Loucy (cell line): ENCODE results near the gene SORCS2.
"Not testable (repeated sequence)": the region's sequence is repeated elsewhere in the genome, so short reads cannot be mapped to it uniquely, and the experiment has no call there.

Experiments used
- H2AFZ ChIP-seq: fragments of 200-600 bp; sonication (generic); 2 replicates; pipeline ENCODE4 v1.6.0; 2016; ENCODE audit warnings: antibody characterized with exemption, mild to moderate bottlenecking, low read length, moderate library complexity
- H3F3A ChIP-seq: fragments of 200-600 bp; 2 replicates; pipeline ENCODE4 v1.6.0; 2016; ENCODE audit warnings: antibody characterized with exemption, low read depth, mild to moderate bottlenecking
- H3K27me3 ChIP-seq: fragments of 200-600 bp; sonication (generic); 2 replicates; pipeline ENCODE4 v1.6.1; 2014; ENCODE audit warnings: low read length, mild to moderate bottlenecking; ENCODE audit not compliant: insufficient read depth, poor library complexity, severe bottlenecking
- H3K36me3 ChIP-seq: fragments of 200-600 bp; sonication (generic); 2 replicates; pipeline ENCODE4 v1.6.1; 2016; ENCODE audit warnings: low read length; ENCODE audit not compliant: insufficient read depth
- H3K4me1 ChIP-seq: fragments of 200-600 bp; sonication (generic); 2 replicates; pipeline ENCODE4 v1.5.1; 2014; ENCODE audit warnings: low read length, mild to moderate bottlenecking; ENCODE audit not compliant: insufficient read depth, poor library complexity, severe bottlenecking
- H3K4me2 ChIP-seq: fragments of 200-600 bp; sonication (generic); 2 replicates; pipeline ENCODE4 v1.6.0; 2014; ENCODE audit warnings: antibody characterized with exemption, low read length, low read depth, mild to moderate bottlenecking; ENCODE audit not compliant: poor library complexity, severe bottlenecking
- H3K4me3 ChIP-seq: fragments of 200-600 bp; sonication (generic); 2 replicates; pipeline ENCODE4 v1.5.1; 2014; ENCODE audit warnings: low read length, mild to moderate bottlenecking, mixed read lengths; ENCODE audit not compliant: poor library complexity, severe bottlenecking
- H3K79me2 ChIP-seq: fragments of 200-600 bp; sonication (generic); 2 replicates; pipeline ENCODE4 v1.6.1; 2014; ENCODE audit warnings: low read length; ENCODE audit not compliant: insufficient read depth
- H3K9ac ChIP-seq: fragments of 200-600 bp; sonication (generic); 2 replicates; pipeline ENCODE4 v1.6.0; 2014; ENCODE audit warnings: mild to moderate bottlenecking, low read depth, low read length, moderate library complexity; ENCODE audit not compliant: poor library complexity, severe bottlenecking
- H3K9me2 ChIP-seq: fragments of 200-600 bp; sonication (generic); replicated peaks from 2 replicates; pipeline ENCODE4 v1.6.1; 2016; ENCODE audit warnings: low read depth, low read length, mixed read lengths
- H3K9me3 ChIP-seq: fragments of 200-600 bp; sonication (generic); 2 replicates; pipeline ENCODE4 v1.6.1; 2014; ENCODE audit warnings: mild to moderate bottlenecking, antibody characterized with exemption, low read length, low read depth; ENCODE audit not compliant: insufficient read depth
- H4K20me1 ChIP-seq: fragments of 200-600 bp; sonication (generic); 2 replicates; pipeline ENCODE4 v1.6.0; 2014; ENCODE audit warnings: antibody characterized with exemption, low read length, mild to moderate bottlenecking; ENCODE audit not compliant: insufficient read depth, poor library complexity, severe bottlenecking
- EZH2phosphoT487 ChIP-seq: fragments of 200-600 bp; IDR thresholded peaks from 2 replicates; pipeline ENCODE4 v1.6.1; 2018; ENCODE audit warnings: antibody characterized with exemption, mild to moderate bottlenecking, moderate library complexity, borderline replicate concordance
- TF ChIP-seq, protein P1 (sequence below): fragments of 200-600 bp; sonication (generic); conservative IDR thresholded peaks from 2 replicates; pipeline ENCODE4 v1.5.1; 2014; ENCODE audit warnings: mild to moderate bottlenecking, antibody characterized with exemption, low read length

Gene SORCS2

DNA sequence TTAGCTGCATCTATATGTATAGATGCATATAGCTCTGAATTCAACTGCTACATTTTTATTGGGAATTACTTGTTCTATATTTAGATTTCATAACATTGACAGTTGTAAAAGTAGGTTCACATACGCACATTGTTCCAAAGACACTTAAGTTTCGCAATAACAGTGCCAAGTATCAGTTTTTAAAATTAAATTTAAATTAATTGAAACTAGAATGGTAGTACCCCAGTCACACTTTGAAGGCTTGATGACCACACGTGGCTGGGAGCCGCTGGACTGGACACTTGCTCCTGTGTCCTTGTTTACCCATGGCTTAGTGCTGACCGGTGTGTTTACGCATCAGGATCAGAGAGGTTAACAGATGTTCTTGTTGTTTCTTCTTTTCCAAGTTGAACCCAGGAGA is 383.1 kb downstream of the SORCS2 start:
- Histone ChIP-seq H3K9me2 (no peaks in the 10 kb centered on the region), H3K9ac (no peak overlapping the region), H3F3A (no peaks in the 10 kb centered on the region), H3K4me2 (no peak overlapping the region), H3K9me3 (no peaks in the 10 kb centered on the region; the same call in 1 of the 2 replicates), H2AFZ (no peak overlapping the region), H3K79me2 (no peaks in the 10 kb centered on the region), H3K36me3 (no peaks in the 10 kb centered on the region), H3K4me1 (no peaks in the 10 kb centered on the region), H3K27me3 (no peaks in the 10 kb centered on the region), H4K20me1 (no peaks in the 10 kb centered on the region), H3K4me3 (no peak overlapping the region)
- no peak for TF ChIP-seq EZH2phosphoT487

DNA sequence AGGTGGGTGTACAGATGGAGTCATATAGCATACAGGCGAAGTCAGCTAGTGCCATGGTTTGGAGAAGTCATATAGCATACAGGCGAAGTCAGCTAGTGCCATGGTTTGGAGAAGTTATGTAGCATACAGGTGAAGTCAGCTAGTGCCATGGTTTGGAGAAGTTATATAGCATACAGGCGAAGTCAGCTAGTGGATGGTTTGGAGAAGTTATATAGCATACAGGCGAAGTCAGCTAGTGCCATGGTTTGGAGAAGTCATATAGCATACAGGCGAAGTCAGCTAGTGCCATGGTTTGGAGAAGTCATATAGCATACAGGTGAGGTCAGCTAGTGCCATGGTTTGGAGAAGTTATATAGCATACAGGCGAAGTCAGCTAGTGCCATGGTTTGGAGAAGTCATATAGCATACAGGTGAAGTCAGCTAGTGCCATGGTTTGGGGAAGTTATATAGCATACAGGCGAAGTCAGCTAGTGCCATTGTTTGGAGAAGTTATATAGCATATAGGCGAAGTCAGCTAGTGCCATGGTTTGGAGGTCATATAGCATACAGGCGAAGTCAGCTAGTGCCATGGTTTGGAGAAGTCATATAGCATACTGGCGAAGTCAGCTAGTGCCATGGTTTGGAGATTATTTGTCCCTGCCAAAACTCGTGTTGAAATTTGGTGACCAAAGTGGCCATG is 385.2 kb downstream of the SORCS2 start:
- not testable (repeated sequence) for H3K9ac ChIP-seq, H4K20me1 ChIP-seq, H3F3A ChIP-seq, H3K9me3 ChIP-seq, H3K79me2 ChIP-seq, H3K4me3 ChIP-seq, H3K4me2 ChIP-seq, H3K4me1 ChIP-seq, H2AFZ ChIP-seq, H3K27me3 ChIP-seq, H3K9me2 ChIP-seq, H3K36me3 ChIP-seq

DNA sequence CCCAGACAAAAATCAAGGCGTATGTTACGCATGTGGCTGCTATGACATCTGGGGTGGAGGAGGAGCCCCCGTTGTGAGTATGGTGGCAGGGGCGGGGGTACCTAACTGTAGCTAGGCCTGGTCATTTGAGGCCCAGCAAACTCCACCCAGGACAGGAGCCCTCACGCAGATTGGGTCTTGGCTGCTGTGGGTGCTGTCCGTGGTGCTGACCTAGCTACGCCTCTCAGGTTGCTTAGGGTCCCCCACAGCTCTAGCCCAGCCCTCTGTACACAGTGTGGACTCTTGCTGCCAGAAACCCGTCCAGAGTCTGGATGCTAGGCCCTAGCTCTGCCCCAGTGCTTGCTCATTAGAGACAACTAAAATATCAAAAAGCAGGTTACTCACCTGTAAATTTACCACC is 389.1 kb downstream of the SORCS2 start:
- Histone ChIP-seq H3K79me2 (no peaks in the 10 kb centered on the region), H3K4me3 (no peak overlapping the region), H3K4me2 (no peak overlapping the region), H3K36me3 (no peaks in the 10 kb centered on the region), H4K20me1 (no peaks in the 10 kb centered on the region), H3K9ac (no peak overlapping the region), H3K27me3 (no peaks in the 10 kb centered on the region), H3K9me3 (no peaks in the 10 kb centered on the region; the same call in 1 of the 2 replicates), H3F3A (no peaks in the 10 kb centered on the region), H3K9me2 (no peaks in the 10 kb centered on the region), H2AFZ (no peak overlapping the region), H3K4me1 (no peaks in the 10 kb centered on the region)
- TF ChIP-seq, protein P1, sequence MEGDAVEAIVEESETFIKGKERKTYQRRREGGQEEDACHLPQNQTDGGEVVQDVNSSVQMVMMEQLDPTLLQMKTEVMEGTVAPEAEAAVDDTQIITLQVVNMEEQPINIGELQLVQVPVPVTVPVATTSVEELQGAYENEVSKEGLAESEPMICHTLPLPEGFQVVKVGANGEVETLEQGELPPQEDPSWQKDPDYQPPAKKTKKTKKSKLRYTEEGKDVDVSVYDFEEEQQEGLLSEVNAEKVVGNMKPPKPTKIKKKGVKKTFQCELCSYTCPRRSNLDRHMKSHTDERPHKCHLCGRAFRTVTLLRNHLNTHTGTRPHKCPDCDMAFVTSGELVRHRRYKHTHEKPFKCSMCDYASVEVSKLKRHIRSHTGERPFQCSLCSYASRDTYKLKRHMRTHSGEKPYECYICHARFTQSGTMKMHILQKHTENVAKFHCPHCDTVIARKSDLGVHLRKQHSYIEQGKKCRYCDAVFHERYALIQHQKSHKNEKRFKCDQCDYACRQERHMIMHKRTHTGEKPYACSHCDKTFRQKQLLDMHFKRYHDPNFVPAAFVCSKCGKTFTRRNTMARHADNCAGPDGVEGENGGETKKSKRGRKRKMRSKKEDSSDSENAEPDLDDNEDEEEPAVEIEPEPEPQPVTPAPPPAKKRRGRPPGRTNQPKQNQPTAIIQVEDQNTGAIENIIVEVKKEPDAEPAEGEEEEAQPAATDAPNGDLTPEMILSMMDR = no peak
- no peak for TF ChIP-seq EZH2phosphoT487

DNA sequence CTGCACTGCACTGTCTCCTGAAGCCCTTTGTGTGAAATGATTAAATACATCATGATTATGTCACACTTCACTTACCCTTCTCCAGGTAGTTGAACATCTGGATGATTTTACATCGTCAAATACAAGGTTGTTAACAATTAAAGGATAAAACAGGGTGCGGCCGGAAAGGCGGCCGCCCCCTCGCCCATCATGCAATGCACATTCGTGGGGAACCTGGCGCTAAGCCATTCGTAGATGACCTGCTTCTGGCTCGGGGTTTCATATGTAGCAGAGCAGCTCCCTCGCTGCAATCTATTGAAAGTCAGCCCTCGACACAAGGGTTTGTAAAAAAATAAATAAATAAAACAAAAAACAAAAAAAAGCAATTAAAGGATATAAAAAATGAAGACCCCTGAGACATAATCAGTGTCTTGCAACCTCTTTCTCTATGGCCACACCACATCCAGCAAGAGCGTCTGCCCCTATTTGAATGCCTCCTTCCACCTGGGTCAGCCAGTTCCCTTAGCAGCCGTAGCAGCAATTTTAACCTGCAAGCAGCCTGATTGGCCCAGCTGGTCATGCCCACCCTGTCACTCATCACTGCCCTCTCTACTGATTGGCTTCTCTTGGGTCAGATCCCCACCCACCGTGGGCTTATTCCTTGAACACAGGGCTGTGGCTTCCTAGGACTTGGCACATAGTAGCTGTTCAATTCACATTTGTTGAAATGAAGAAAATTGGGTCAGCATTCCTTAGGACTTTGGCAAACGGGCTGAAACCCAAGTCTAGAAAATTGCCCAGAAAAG is 390.2 kb downstream of the SORCS2 start:
- TF ChIP-seq, protein P1 = no peak
- TF ChIP-seq EZH2phosphoT487 = no peak
- Histone ChIP-seq H3K4me2 (no peak overlapping the region), H3F3A (no peaks in the 10 kb centered on the region), H3K9me3 (no peaks in the 10 kb centered on the region; the same call in 1 of the 2 replicates), H3K36me3 (no peaks in the 10 kb centered on the region), H2AFZ (no peak overlapping the region), H3K9me2 (no peaks in the 10 kb centered on the region), H3K4me1 (no peaks in the 10 kb centered on the region), H3K79me2 (no peaks in the 10 kb centered on the region), H3K27me3 (no peaks in the 10 kb centered on the region), H3K9ac (no peak overlapping the region), H4K20me1 (no peaks in the 10 kb centered on the region), H3K4me3 (no peak overlapping the region)
